PC-9 (cell line): ENCODE measurements around the gene SAMD8.

Source experiments
- CTCF ChIP-seq: fragments of 200-600 bp; sonication (generic); conservative IDR thresholded peaks from 2 replicates; pipeline ENCODE4 v1.6.1; 2017; ENCODE audit warnings: mixed run types, antibody characterized with exemption, mild to moderate bottlenecking, moderate library complexity
- EZH2 ChIP-seq: fragments of 200-600 bp; sonication (generic); IDR thresholded peaks from 2 replicates; pipeline ENCODE4 v1.8.0; 2017; ENCODE audit warnings: antibody characterized with exemption, low read depth

DNA sequence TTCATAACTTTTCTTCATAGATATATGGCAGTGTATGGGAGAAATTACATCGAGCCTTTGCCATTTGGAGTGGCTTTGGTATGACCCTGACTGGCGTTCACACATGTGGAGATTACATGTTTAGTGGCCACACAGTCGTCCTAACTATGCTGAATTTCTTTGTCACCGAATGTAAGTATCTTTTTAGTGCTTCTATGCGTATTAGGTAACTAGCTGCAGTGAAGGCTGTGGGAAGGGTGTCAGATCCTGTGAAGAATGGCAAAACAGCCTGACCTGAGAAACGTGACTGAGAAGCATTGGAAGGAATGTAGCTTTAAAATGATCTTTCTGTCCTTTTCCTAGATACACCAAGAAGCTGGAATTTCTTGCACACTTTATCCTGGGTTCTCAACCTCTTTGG lies 64.6 kb downstream of the SAMD8 start:
- TF ChIP-seq CTCF (no peak), EZH2 (no peak)
